SK-N-SH treated with all-trans-retinoic acid at 6 μM for 48 hours (cell line): ENCODE results near the gene IL23R.

Experiments
- ATAC-seq: fragments of 200-7000 bp; cut with Tn5 transposase; 3 replicates; pipeline ENCODE4 v1.9.1; 2020; ENCODE audit warnings: mild to moderate bottlenecking, moderate library complexity
- ARNTL ChIP-seq: fragments of 450-650 bp; formaldehyde crosslinking; IDR thresholded peaks from 2 replicates; pipeline ENCODE4 v1.5.0; 2020; ENCODE audit warnings: low read depth, mild to moderate bottlenecking, moderate library complexity, borderline replicate concordance
- BACH2 ChIP-seq: fragments of 250-450 bp; sonication (Bioruptor Pico); IDR thresholded peaks from 2 replicates; pipeline ENCODE4 v1.9.0; 2021; ENCODE audit warnings: mild to moderate bottlenecking, borderline replicate concordance
- CSDC2 ChIP-seq: fragments of 250-450 bp; sonication (Bioruptor Pico); IDR thresholded peaks from 2 replicates; pipeline ENCODE4 v1.5.0; 2020; ENCODE audit warnings: mild to moderate bottlenecking, moderate library complexity
- CSRNP3 ChIP-seq: fragments of 250-450 bp; sonication (Bioruptor Pico); IDR thresholded peaks from 2 replicates; pipeline ENCODE4 v1.5.1; 2021; ENCODE audit warnings: mild to moderate bottlenecking, moderate library complexity
- GLIS3 ChIP-seq: fragments of 250-450 bp; sonication (Bioruptor Pico); IDR thresholded peaks from 2 replicates; pipeline ENCODE4 v1.5.0; 2020; ENCODE audit warnings: mild to moderate bottlenecking, moderate library complexity
- ISL1 ChIP-seq: fragments of 250-450 bp; sonication (Bioruptor Pico); IDR thresholded peaks from 2 replicates; pipeline ENCODE4 v2.1.2; 2022; ENCODE audit warnings: mild to moderate bottlenecking, moderate library complexity
- PATZ1 ChIP-seq: fragments of 250-450 bp; sonication (Bioruptor Pico); IDR thresholded peaks from 2 replicates; pipeline ENCODE4 v1.8.0; 2020; ENCODE audit warnings: mild to moderate bottlenecking, moderate library complexity, borderline replicate concordance
- POU6F1 ChIP-seq: fragments of 250-450 bp; sonication (Bioruptor Pico); IDR thresholded peaks from 2 replicates; pipeline ENCODE4 v1.8.0; 2021; ENCODE audit warnings: low read depth, mild to moderate bottlenecking, moderate library complexity, borderline replicate concordance
- PPARA ChIP-seq: fragments of 250-450 bp; sonication (Bioruptor Pico); IDR thresholded peaks from 2 replicates; pipeline ENCODE4 v1.5.0; 2020; ENCODE audit warnings: mild to moderate bottlenecking, borderline replicate concordance
- SNAI2 ChIP-seq: fragments of 250-450 bp; sonication (Bioruptor Pico); IDR thresholded peaks from 2 replicates; pipeline ENCODE4 v1.5.0; 2020; ENCODE audit warnings: mild to moderate bottlenecking, moderate library complexity
- TCF4 ChIP-seq: fragments of 250-450 bp; sonication (Bioruptor Pico); IDR thresholded peaks from 2 replicates; pipeline ENCODE4 v1.8.0; 2021; ENCODE audit warnings: mild to moderate bottlenecking, moderate library complexity, borderline replicate concordance
- TOX ChIP-seq: fragments of 250-450 bp; sonication (Bioruptor Pico); IDR thresholded peaks from 2 replicates; pipeline ENCODE4 v1.8.0; 2021; ENCODE audit warnings: mild to moderate bottlenecking, moderate library complexity, borderline replicate concordance
- TSHZ2 ChIP-seq: fragments of 250-450 bp; sonication (Bioruptor Pico); IDR thresholded peaks from 2 replicates; pipeline ENCODE4 v1.5.0; 2020; ENCODE audit warnings: mild to moderate bottlenecking, moderate library complexity
- ZC3H10 ChIP-seq: fragments of 250-450 bp; sonication (Bioruptor Pico); IDR thresholded peaks from 2 replicates; pipeline ENCODE4 v1.5.1; 2021; ENCODE audit warnings: mild to moderate bottlenecking, moderate library complexity
- ZFP3 ChIP-seq: fragments of 250-450 bp; sonication (Bioruptor Pico); IDR thresholded peaks from 2 replicates; pipeline ENCODE4 v1.5.0; 2020; ENCODE audit warnings: mild to moderate bottlenecking, moderate library complexity
- ZNF70 ChIP-seq: fragments of 450-650 bp; formaldehyde crosslinking; IDR thresholded peaks from 2 replicates; pipeline ENCODE4 v1.5.0; 2020; ENCODE audit warnings: mild to moderate bottlenecking, moderate library complexity
- ZNF8 ChIP-seq: fragments of 450-650 bp; formaldehyde crosslinking; IDR thresholded peaks from 2 replicates; pipeline ENCODE4 v1.5.0; 2020; ENCODE audit warnings: mild to moderate bottlenecking, moderate library complexity

IL23R gene

GRCh38 chr1:67228791-67229190 lies 62.5 kb downstream of the IL23R start:
- ATAC-seq: no peak
- TF ChIP-seq ARNTL (CRISPR knock-in tag) (no peak), ZFP3 (no peak), ZNF70 (no peak), TSHZ2 (CRISPR knock-in tag) (no peak), PATZ1 (no peak), POU6F1 (CRISPR knock-in tag) (no peak), CSRNP3 (CRISPR knock-in tag) (no peak), TOX (CRISPR knock-in tag) (no peak)

GRCh38 chr1:67230539-67230938 lies 64.3 kb downstream of the IL23R start:
- ATAC-seq: no peak
- TF ChIP-seq PATZ1 (no peak), GLIS3 (CRISPR knock-in tag) (no peak), ZFP3 (no peak), BACH2 (CRISPR knock-in tag) (no peak), TOX (CRISPR knock-in tag) (no peak), ARNTL (CRISPR knock-in tag) (no peak), PPARA (CRISPR knock-in tag) (no peak), ZC3H10 (CRISPR knock-in tag) (no peak), SNAI2 (CRISPR knock-in tag) (no peak), ZNF8 (CRISPR knock-in tag) (no peak), TCF4 (CRISPR knock-in tag) (no peak), CSDC2 (CRISPR knock-in tag) (no peak), ZNF70 (no peak)

- ATAC-seq: no peak
- TF ChIP-seq CSDC2 (CRISPR knock-in tag): no peak
- no peak for TF ChIP-seq ZFP3
- TF ChIP-seq TCF4 (CRISPR knock-in tag): no peak
- no peak for TF ChIP-seq ZNF8 (CRISPR knock-in tag)
- TF ChIP-seq ISL1: no peak
- TF ChIP-seq ZC3H10 (CRISPR knock-in tag): no peak
- no peak for TF ChIP-seq PPARA (CRISPR knock-in tag)
- TF ChIP-seq CSRNP3 (CRISPR knock-in tag): no peak
- no peak for TF ChIP-seq TSHZ2 (CRISPR knock-in tag)
- TF ChIP-seq TOX (CRISPR knock-in tag): no peak
- TF ChIP-seq ARNTL (CRISPR knock-in tag): no peak
- TF ChIP-seq PATZ1: no peak
- no peak for TF ChIP-seq POU6F1 (CRISPR knock-in tag)
Measured at GRCh38 chr1:67236277-67236676, 70.0 kb downstream of the IL23R start.
